8988T (cell line): ENCODE data around the gene CGNL1.
A peak's percentile ranks its signal among the peaks of the same experiment; 100 is the strongest.

Source experiments
- DNase-seq: peaks from one replicate; pipeline ENCODE4 v3.0.0; 2011

Gene CGNL1

GRCh38 chr15:57503051-57503702 is 126.9 kb downstream of the CGNL1 start:
- peak; percentile 18 for DNase-seq

GRCh38 chr15:57503911-57504598 is 127.8 kb downstream of the CGNL1 start:
- DNase-seq, result no peak

GRCh38 chr15:57504599-57504940 is 128.3 kb downstream of the CGNL1 start:
- no peak for DNase-seq

- no peak for DNase-seq
These were observed 128.9 kb downstream of the CGNL1 start for GRCh38 chr15:57505056-57505715.

- no peak for DNase-seq
These were observed 129.7 kb downstream of the CGNL1 start for GRCh38 chr15:57505949-57506391.

- DNase-seq, result peak; percentile 20
These were observed 130.1 kb downstream of the CGNL1 start for GRCh38 chr15:57506422-57506821.

- DNase-seq, result no peak
These were observed 130.8 kb downstream of the CGNL1 start for GRCh38 chr15:57507111-57507510.

- DNase-seq, result no peak
These were observed 132.8 kb downstream of the CGNL1 start for GRCh38 chr15:57509126-57509525.

GRCh38 chr15:57509965-57510364 is 133.7 kb downstream of the CGNL1 start:
- DNase-seq, result no peak

- DNase-seq, result no peak
These were observed 134.3 kb downstream of the CGNL1 start for GRCh38 chr15:57510647-57511046.

GRCh38 chr15:57516327-57517029 is 140.2 kb downstream of the CGNL1 start:
- no peak for DNase-seq

- no peak for DNase-seq
These were observed 140.8 kb downstream of the CGNL1 start for GRCh38 chr15:57517030-57517671.

- no peak for DNase-seq
These were observed 142.6 kb downstream of the CGNL1 start for GRCh38 chr15:57518779-57519405.

GRCh38 chr15:57519806-57520205 is 143.5 kb downstream of the CGNL1 start:
- no peak for DNase-seq

GRCh38 chr15:57521503-57521902 is 145.2 kb downstream of the CGNL1 start:
- no peak for DNase-seq

GRCh38 chr15:57522148-57522547 is 145.8 kb downstream of the CGNL1 start:
- DNase-seq, result no peak

- DNase-seq, result no peak
These were observed 149.3 kb downstream of the CGNL1 start for GRCh38 chr15:57525581-57525980.

- DNase-seq, result no peak
These were observed 149.8 kb downstream of the CGNL1 start for GRCh38 chr15:57526076-57526475.

- DNase-seq, result no peak
These were observed 150.3 kb downstream of the CGNL1 start for GRCh38 chr15:57526615-57527014.

GRCh38 chr15:57527382-57528091 is 151.2 kb downstream of the CGNL1 start:
- DNase-seq, result no peak

GRCh38 chr15:57528940-57529565 is 152.7 kb downstream of the CGNL1 start:
- no peak for DNase-seq
